ENCODE results near the gene ZNF160. TPM values are rescaled to one million over a fixed set of nuclear protein-coding genes. Genes with fewer than 3 reads are reported as not detected.

The ZNF160 gene
- total and polyA plus RNA-seq, 2 experiments from 2014 or later = 16.9 to 48.7 TPM

DNA sequence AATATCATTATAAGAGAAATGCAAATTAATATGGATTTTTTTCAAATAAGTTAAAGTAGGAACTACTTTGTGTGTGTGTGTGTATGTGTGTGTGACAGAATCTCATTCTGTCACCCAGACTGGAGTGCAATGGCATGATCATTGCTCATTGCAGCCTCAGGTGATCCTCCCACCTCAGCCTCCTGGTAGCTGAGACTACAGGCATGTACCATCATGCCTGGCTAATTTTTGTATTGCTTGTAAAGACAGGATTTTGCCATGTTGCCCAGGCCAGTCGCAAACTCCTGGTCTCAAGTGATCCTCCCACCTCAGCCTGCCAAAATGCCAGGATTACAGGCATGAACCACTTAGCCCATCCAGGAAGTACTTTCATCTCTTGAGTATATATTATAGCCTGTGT lies 61.9 kb downstream of the ZNF160 start:
- Histone ChIP-seq H3K4me3 (no peak overlapping the region), H3K4me2 (no peak overlapping the region), H3K36me3 (ENCODE audit: insufficient read depth) (no peaks in the 10 kb centered on the region; the same call in 1 of the 2 replicates), H3F3A (replicated peaks; ENCODE audit: low read depth) (peaks cover 9% of the 10 kb centered on the region), H2AFZ (no peak overlapping the region), H3K9me2 (ENCODE audit: insufficient read depth) (no peaks in the 10 kb centered on the region; the same call in 1 of the 2 replicates), H3K27ac (ENCODE audit: low read depth) (no peak overlapping the region), H3K79me2 (replicated peaks; ENCODE audit: insufficient read depth) (no peaks in the 10 kb centered on the region), H3K4me1 (ENCODE audit: insufficient read depth) (peaks cover 17% of the 10 kb centered on the region), H4K20me1 (replicated peaks; ENCODE audit: insufficient read depth) (no peaks in the 10 kb centered on the region), H3K27me3 (ENCODE audit: insufficient read depth) (peaks cover 12% of the 10 kb centered on the region)
- peaks cover 18% of the 10 kb centered on the region for H3K27me3 Mint-ChIP-seq (ENCODE audit: insufficient read depth, low read depth, poor library complexity)
- H3K36me3 Mint-ChIP-seq (ENCODE audit: low read depth) = peaks cover 5% of the 10 kb centered on the region; the same call in 2 of the 3 replicates
- TF ChIP-seq ZNF331 (CRISPR knock-in tag; IDR thresholded peaks at IDR 0.05; ENCODE audit: low read depth) (no peak), EZH2 (IDR thresholded peaks at IDR 0.05; ENCODE audit: low read depth, unreplicated experiment) (no peak), STAT1 (IDR thresholded peaks at IDR 0.05; ENCODE audit: unreplicated experiment) (no peak), NANOG (IDR thresholded peaks at IDR 0.05; ENCODE audit: borderline replicate concordance) (no peak), ZNF114 (CRISPR knock-in tag; IDR thresholded peaks at IDR 0.05) (no peak), CREB1 (CRISPR knock-in tag; IDR thresholded peaks at IDR 0.05; ENCODE audit: low read depth) (no peak), POLR2AphosphoS5 (IDR thresholded peaks at IDR 0.05; ENCODE audit: low read depth) (no peak), EZH2phosphoT487 (IDR thresholded peaks at IDR 0.05; ENCODE audit: unreplicated experiment) (no peak)
- TF ChIP-seq, protein P1, sequence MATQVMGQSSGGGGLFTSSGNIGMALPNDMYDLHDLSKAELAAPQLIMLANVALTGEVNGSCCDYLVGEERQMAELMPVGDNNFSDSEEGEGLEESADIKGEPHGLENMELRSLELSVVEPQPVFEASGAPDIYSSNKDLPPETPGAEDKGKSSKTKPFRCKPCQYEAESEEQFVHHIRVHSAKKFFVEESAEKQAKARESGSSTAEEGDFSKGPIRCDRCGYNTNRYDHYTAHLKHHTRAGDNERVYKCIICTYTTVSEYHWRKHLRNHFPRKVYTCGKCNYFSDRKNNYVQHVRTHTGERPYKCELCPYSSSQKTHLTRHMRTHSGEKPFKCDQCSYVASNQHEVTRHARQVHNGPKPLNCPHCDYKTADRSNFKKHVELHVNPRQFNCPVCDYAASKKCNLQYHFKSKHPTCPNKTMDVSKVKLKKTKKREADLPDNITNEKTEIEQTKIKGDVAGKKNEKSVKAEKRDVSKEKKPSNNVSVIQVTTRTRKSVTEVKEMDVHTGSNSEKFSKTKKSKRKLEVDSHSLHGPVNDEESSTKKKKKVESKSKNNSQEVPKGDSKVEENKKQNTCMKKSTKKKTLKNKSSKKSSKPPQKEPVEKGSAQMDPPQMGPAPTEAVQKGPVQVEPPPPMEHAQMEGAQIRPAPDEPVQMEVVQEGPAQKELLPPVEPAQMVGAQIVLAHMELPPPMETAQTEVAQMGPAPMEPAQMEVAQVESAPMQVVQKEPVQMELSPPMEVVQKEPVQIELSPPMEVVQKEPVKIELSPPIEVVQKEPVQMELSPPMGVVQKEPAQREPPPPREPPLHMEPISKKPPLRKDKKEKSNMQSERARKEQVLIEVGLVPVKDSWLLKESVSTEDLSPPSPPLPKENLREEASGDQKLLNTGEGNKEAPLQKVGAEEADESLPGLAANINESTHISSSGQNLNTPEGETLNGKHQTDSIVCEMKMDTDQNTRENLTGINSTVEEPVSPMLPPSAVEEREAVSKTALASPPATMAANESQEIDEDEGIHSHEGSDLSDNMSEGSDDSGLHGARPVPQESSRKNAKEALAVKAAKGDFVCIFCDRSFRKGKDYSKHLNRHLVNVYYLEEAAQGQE (IDR thresholded peaks at IDR 0.05; ENCODE audit: unreplicated experiment) = no peak
- TF ChIP-seq, protein P2, sequence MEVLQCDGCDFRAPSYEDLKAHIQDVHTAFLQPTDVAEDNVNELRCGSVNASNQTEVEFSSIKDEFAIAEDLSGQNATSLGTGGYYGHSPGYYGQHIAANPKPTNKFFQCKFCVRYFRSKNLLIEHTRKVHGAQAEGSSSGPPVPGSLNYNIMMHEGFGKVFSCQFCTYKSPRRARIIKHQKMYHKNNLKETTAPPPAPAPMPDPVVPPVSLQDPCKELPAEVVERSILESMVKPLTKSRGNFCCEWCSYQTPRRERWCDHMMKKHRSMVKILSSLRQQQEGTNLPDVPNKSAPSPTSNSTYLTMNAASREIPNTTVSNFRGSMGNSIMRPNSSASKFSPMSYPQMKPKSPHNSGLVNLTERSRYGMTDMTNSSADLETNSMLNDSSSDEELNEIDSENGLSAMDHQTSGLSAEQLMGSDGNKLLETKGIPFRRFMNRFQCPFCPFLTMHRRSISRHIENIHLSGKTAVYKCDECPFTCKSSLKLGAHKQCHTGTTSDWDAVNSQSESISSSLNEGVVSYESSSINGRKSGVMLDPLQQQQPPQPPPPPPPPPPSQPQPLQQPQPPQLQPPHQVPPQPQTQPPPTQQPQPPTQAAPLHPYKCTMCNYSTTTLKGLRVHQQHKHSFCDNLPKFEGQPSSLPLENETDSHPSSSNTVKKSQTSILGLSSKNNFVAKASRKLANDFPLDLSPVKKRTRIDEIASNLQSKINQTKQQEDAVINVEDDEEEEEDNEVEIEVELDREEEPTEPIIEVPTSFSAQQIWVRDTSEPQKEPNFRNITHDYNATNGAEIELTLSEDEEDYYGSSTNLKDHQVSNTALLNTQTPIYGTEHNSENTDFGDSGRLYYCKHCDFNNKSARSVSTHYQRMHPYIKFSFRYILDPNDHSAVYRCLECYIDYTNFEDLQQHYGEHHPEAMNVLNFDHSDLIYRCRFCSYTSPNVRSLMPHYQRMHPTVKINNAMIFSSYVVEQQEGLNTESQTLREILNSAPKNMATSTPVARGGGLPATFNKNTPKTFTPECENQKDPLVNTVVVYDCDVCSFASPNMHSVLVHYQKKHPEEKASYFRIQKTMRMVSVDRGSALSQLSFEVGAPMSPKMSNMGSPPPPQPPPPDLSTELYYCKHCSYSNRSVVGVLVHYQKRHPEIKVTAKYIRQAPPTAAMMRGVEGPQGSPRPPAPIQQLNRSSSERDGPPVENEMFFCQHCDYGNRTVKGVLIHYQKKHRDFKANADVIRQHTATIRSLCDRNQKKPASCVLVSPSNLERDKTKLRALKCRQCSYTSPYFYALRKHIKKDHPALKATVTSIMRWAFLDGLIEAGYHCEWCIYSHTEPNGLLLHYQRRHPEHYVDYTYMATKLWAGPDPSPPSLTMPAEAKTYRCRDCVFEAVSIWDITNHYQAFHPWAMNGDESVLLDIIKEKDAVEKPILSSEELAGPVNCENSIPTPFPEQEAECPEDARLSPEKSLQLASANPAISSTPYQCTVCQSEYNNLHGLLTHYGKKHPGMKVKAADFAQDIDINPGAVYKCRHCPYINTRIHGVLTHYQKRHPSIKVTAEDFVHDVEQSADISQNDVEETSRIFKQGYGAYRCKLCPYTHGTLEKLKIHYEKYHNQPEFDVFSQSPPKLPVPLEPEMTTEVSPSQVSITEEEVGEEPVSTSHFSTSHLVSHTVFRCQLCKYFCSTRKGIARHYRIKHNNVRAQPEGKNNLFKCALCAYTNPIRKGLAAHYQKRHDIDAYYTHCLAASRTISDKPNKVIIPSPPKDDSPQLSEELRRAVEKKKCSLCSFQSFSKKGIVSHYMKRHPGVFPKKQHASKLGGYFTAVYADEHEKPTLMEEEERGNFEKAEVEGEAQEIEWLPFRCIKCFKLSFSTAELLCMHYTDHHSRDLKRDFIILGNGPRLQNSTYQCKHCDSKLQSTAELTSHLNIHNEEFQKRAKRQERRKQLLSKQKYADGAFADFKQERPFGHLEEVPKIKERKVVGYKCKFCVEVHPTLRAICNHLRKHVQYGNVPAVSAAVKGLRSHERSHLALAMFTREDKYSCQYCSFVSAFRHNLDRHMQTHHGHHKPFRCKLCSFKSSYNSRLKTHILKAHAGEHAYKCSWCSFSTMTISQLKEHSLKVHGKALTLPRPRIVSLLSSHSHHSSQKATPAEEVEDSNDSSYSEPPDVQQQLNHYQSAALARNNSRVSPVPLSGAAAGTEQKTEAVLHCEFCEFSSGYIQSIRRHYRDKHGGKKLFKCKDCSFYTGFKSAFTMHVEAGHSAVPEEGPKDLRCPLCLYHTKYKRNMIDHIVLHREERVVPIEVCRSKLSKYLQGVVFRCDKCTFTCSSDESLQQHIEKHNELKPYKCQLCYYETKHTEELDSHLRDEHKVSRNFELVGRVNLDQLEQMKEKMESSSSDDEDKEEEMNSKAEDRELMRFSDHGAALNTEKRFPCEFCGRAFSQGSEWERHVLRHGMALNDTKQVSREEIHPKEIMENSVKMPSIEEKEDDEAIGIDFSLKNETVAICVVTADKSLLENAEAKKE (CRISPR knock-in tag; IDR thresholded peaks at IDR 0.05) = no peak
- TF ChIP-seq, protein P3, sequence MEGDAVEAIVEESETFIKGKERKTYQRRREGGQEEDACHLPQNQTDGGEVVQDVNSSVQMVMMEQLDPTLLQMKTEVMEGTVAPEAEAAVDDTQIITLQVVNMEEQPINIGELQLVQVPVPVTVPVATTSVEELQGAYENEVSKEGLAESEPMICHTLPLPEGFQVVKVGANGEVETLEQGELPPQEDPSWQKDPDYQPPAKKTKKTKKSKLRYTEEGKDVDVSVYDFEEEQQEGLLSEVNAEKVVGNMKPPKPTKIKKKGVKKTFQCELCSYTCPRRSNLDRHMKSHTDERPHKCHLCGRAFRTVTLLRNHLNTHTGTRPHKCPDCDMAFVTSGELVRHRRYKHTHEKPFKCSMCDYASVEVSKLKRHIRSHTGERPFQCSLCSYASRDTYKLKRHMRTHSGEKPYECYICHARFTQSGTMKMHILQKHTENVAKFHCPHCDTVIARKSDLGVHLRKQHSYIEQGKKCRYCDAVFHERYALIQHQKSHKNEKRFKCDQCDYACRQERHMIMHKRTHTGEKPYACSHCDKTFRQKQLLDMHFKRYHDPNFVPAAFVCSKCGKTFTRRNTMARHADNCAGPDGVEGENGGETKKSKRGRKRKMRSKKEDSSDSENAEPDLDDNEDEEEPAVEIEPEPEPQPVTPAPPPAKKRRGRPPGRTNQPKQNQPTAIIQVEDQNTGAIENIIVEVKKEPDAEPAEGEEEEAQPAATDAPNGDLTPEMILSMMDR (conservative IDR thresholded peaks at IDR 0.05; ENCODE audit: low read depth in 2 of 2) = no peak
- TF ChIP-seq, protein P4, sequence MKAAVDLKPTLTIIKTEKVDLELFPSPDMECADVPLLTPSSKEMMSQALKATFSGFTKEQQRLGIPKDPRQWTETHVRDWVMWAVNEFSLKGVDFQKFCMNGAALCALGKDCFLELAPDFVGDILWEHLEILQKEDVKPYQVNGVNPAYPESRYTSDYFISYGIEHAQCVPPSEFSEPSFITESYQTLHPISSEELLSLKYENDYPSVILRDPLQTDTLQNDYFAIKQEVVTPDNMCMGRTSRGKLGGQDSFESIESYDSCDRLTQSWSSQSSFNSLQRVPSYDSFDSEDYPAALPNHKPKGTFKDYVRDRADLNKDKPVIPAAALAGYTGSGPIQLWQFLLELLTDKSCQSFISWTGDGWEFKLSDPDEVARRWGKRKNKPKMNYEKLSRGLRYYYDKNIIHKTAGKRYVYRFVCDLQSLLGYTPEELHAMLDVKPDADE (IDR thresholded peaks at IDR 0.05) = no peak
- H3K27ac Mint-ChIP-seq = no peak overlapping the region
- no peak for DNase-seq (ENCODE audit: low spot score)
- ATAC-seq = no peak
- peaks cover 20% of the 10 kb centered on the region for H3K9me3 Mint-ChIP-seq
- H3K4me1 Mint-ChIP-seq = peaks cover 9% of the 10 kb centered on the region
- no peak overlapping the region for H3K4me3 Mint-ChIP-seq
